Effector CD4-positive, alpha-beta T cell (primary cell): ENCODE results near the gene IGFBP2.

ENCODE experiments used
- DNase-seq: peaks from one replicate; pipeline ENCODE4 v3.0.0-alpha.2; 2020

Gene IGFBP2

DNA sequence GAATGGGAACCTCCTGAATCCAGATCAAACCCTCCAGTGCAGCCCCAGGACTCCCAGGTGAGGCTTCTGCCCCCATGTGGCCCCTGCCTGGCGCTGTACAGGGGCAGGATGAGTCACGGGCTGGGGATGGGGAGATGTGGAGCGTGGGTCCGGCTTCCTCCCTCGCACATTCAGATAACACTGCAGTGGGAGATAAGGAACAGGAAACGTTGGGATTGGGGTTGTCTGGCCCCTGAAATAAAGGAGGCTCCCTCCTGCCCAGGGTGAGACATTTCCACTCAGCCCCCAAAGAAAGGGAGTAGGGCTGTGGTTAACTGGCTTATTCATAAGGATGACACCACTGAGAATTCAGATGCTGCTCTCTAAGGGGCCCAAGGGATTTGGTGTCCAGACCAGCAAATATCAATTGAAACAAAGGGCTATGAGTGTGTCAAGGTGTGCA is 31.4 kb downstream of the IGFBP2 start:
- no peak for DNase-seq

DNA sequence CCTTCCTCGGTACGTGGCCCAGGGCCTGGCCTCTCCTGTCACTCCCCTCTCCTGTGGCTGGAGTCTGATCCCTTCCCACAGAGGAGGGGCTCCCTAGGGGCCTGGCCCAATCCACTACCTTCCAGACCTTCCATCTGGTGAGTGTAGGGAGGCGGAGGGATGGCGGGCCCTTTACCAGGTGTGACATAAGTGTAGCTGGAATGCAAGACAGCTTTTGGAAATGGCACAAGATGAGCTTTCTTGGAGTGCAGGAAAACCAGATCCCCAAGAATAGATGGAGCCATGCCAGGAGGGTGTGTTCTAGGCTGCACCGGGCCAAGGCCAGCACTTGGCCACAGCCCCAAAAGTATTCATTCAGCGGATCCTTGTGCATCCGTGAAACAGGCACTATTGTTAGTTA is 32.0 kb downstream of the IGFBP2 start:
- no peak for DNase-seq

DNA sequence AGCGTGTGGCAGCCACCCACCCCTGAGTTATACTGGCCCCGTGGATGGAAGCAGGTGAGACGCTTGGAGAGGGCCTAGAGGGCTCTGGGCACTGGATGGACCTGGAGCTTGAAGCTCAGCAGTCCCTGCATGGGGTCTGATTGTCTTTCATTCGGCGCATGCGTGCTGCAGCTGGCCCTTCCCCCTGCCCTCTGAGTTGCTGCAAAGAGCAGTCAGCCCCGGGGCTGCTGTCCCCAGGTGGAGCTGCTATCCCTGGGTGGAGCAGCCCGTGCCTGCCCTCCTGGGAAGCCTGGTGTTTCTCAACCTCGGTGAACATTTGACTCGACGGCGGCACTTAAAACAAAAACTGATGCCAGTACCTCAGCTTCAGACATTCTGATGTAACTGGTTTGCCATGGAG is 32.5 kb downstream of the IGFBP2 start:
- DNase-seq = no peak

DNA sequence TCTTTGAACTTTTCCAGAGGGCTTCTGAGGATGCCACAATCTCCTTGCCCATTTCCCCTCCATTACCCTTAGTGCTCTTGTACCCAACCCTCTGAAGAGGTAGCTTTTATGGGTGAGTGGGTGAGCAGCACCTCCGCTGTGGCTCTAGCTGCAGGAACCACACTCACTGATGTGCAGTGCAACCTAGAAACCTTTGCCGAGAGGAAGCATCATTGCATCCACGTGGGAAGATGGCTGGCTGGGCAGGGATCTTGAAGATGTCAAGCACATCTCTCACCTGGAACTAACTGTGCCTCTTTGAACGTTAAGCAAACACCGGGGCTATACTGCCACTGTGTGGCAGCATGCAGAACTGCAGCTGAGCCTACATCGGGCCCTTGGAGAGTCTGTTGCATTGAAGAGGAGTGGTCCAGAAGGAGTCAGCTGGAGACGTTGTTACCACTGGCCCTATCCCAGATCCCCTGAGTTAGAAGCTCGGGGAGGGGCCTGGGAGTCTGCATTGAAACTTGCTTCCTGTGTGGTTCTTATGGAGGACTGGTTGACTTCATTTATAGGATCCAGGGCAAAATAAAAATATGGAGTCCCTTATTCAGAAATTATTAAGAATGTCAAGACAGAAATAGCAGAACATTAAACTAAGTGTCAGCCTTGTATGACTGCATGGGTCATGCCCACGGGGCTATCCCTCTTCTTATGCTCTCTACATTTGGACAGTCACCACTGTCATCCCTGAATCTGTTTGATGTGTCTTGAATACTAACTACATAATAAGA is 33.4 kb downstream of the IGFBP2 start:
- peak; percentile 39 for DNase-seq

- no peak for DNase-seq
Measured at GRCh38 chr2:216670266-216671080, 37.3 kb downstream of the IGFBP2 start.

- no peak for DNase-seq
Measured at GRCh38 chr2:216671081-216671411, 37.8 kb downstream of the IGFBP2 start.

- no peak for DNase-seq
Measured at GRCh38 chr2:216671791-216672343, 38.6 kb downstream of the IGFBP2 start.

DNA sequence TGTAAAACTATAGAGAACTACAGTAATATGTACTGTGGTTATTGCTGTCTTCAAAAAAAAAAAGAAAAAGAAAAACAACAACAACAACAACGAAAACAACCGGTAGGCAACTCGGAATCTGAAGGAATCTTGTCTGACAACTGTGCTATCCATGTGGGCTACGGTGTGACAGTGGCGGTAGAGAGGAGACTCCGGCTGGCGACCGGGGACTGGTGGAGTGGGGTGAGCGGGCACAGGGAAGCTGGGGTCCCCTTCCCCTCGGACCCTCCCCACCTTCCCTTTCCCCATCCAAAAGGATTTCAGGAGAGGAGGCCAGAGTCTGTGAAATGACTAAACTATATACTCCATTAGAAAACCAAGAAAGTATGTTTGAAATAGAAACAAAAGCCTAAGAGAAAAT is 39.2 kb downstream of the IGFBP2 start:
- DNase-seq = no peak

DNA sequence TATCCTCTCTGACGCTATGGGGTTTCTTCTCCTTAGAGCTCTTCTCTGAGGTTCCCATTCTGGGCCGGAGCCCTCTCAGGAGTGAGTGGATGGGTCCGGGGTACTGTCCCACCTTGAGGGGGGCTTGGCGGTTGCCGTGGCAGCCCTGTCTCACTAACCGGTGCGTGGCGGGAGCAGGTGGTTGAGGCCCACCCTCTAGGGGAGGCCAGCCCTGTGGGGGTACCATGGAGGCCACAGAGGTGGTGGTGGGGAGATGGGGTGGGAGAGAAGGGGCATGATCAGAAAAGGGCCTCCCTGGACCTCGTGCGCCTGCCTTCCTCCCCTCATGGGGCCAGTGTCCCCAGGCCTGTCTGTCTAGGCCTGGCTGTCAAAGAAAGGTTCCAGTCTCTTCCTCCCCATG is 39.8 kb downstream of the IGFBP2 start:
- no peak for DNase-seq

- no peak for DNase-seq
Measured at GRCh38 chr2:216673609-216674008, 40.4 kb downstream of the IGFBP2 start.

- no peak for DNase-seq
Measured at GRCh38 chr2:216674376-216674775, 41.2 kb downstream of the IGFBP2 start.

DNA sequence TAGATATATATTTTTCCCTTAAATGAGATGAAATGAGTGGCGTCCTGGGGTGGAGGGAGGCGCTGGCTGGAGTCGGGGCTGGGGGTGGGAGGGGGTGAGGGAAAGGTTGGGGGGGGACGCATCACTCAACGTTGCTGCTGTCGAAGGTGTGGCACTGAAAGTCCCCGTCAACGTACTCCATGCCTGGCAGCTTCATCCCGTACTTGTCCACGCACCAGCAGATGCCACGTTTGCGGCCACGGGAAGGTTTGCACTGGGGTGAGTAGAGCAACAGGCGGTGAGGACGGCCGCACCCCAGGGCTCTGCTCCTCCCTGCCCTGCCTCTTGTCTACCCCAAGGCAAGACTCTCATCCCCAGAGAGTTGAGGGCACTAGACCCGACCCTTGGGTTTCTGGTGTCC is 43.4 kb downstream of the IGFBP2 start:
- no peak for DNase-seq

DNA sequence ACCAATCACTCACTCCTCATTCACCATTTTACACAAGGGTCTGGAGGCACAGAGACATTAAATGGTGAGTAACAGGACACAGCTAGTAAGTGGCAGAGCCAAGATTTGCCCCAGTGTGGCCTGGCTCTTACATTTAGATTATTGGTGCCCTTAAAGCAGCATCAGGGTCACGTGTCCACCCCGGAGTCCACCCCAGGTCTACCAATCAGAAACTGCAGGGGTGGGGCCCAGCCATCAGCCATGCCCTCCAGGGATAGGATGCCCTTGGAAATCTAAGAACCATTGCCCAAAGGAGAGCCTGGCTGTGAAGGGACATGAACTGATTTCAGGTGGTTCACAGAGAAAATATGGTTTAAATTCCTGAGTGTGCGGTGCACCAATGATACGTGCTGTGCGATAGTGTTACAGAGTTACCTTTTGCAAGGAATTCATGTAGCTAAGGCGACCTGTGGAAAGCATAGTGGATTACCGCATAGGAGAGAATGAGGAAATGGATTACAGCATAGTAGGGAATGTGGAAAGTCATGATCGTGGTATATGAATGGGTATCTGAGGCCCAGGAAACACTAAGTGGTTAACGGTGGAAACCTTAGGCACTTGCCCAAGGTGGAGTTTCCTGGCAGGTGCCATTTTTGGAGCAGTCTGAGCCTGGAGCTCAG is 44.3 kb downstream of the IGFBP2 start:
- no peak for DNase-seq

GRCh38 chr2:216678098-216678465 is 44.9 kb downstream of the IGFBP2 start:
- no peak for DNase-seq

GRCh38 chr2:216678813-216679657 is 45.8 kb downstream of the IGFBP2 start:
- DNase-seq = no peak

DNA sequence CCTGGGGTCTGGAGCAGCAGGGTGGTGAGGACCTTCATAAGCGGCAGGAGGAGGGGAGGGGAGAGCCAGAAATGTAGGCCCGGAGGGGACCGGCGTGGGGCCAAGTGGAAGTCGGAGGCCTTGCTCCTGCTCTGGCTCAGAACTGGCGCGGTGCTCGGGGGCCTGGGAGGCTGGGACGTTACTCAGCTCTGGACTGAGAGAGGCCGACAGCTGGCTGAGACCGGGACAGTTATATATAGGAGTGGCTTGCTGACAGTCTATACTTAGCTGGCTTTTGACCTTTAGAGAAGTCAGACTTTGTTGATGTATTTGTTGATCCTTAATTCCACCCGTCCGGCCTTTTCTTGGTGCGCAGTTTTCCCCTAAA is 46.4 kb downstream of the IGFBP2 start:
- DNase-seq = no peak

- DNase-seq = no peak
Measured at GRCh38 chr2:216680951-216681629, 47.9 kb downstream of the IGFBP2 start.

- DNase-seq = no peak
Measured at GRCh38 chr2:216681683-216682082, 48.5 kb downstream of the IGFBP2 start.

GRCh38 chr2:216683846-216684245 is 50.6 kb downstream of the IGFBP2 start:
- no peak for DNase-seq

DNA sequence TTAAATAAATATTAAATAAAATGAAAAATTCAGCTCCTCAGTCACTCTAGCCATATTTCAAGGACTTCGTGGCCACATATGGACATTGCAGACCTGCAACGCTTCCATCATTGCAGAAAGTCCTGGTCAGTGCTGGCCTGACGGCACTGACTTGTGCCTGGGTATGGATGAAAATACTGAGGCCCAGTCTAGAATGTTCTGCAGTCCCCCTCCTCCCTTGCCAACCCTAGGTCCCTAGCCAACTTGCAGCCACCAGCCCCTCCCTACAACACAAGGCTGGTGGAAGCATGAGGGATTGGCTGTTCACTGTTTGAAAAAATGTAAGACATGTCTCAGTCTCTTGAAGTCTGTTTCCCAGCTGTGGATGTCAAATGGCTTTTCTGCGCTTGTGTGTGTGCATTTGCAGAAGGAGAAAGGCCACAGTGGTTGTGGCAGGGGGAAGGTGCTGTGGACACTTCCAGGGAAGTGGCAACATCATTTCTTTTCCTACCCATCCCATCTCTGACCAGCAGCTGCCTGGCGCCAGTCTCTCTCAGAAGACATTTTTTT is 52.2 kb downstream of the IGFBP2 start:
- no peak for DNase-seq

GRCh38 chr2:216687111-216687510 is 53.9 kb downstream of the IGFBP2 start:
- no peak for DNase-seq

- no peak for DNase-seq
Measured at GRCh38 chr2:216687646-216688045, 54.4 kb downstream of the IGFBP2 start.
